Tibial nerve (tissue), 4 donors: ENCODE measurements around the gene PARD3B. TPM values are rescaled to one million over a fixed set of nuclear protein-coding genes. Genes with fewer than 3 reads are reported as not detected.

Source experiments
- DNase-seq, 2 donors: peaks; one replicate each; pipeline ENCODE4 v3.0.0-alpha.2; 2019; ENCODE audit warnings: low spot score in 2 of 2
- H3K27ac ChIP-seq, 4 donors: fragments of 200-600 bp; sonication (generic) in 3 of 4; one replicate each; pipeline ENCODE4 v1.5.1; 2017 to 2019; ENCODE audit warnings: mild to moderate bottlenecking in 1 of 4
- H3K27me3 ChIP-seq, 2 donors: fragments of 200-600 bp; sonication (generic) in 1 of 2; one replicate each; pipeline versions ENCODE4 v1.5.1 to v1.6.0; 2017 to 2019
- H3K36me3 ChIP-seq, 3 donors: fragments of 200-600 bp; sonication (generic); one replicate each; pipeline ENCODE4 v1.5.1; 2018 to 2019
- H3K4me1 ChIP-seq, 4 donors: fragments of 200-600 bp; sonication (generic) in 3 of 4; one replicate each; pipeline ENCODE4 v1.5.1; 2017 to 2019
- H3K4me3 ChIP-seq, 4 donors: fragments of 200-600 bp; sonication (generic) in 3 of 4; one replicate each; pipeline ENCODE4 v1.5.1; 2017 to 2019; ENCODE audit warnings: mild to moderate bottlenecking in 1 of 4, moderate library complexity in 1 of 4
- H3K9me3 ChIP-seq, 4 donors: fragments of 200-600 bp; sonication (generic) in 3 of 4; one replicate each; pipeline ENCODE4 v1.5.1; 2017 to 2019
- CTCF ChIP-seq, 5 experiments: fragments of 200-600 bp in 3 of 5; fragments of 450-650 bp in 2 of 5; sonication (generic) in 3 of 5; IDR thresholded peaks; one replicate each; pipeline ENCODE4 v1.5.1; 2016 to 2019; ENCODE audit warnings: antibody characterized with exemption in 5 of 5, mild to moderate bottlenecking in 3 of 5, moderate library complexity in 2 of 5
- EP300 ChIP-seq, 2 donors: sonication (generic); formaldehyde crosslinking; IDR thresholded peaks; one replicate each; pipeline ENCODE4 v1.6.1; 2017; ENCODE audit warnings: antibody characterized with exemption in 2 of 2, mild to moderate bottlenecking in 1 of 2
- POLR2A ChIP-seq, 2 donors: fragments of 450-650 bp; IDR thresholded peaks; one replicate each; pipeline ENCODE4 v1.6.1; 2017; ENCODE audit warnings: antibody characterized with exemption in 2 of 2, mild to moderate bottlenecking in 2 of 2, moderate library complexity in 2 of 2
- WGBS, 2 donors: methylation state at CpG; one replicate each; pipeline ENCODE4 v1.1.5; 2018; 5-methylcytosine and 5-hydroxymethylcytosine counted together
- total RNA-seq, 4 donors: library from RNA; depleted of rRNA; stranded (reverse); fragments of >200 nt; gene quantifications; one replicate each; pipeline ENCODE4 v1.1.0, GENCODE V29; 2016

PARD3B gene
- total RNA-seq, 4 donors from 2014 or later: 47.4 to 101 (median 64.8) TPM

DNA sequence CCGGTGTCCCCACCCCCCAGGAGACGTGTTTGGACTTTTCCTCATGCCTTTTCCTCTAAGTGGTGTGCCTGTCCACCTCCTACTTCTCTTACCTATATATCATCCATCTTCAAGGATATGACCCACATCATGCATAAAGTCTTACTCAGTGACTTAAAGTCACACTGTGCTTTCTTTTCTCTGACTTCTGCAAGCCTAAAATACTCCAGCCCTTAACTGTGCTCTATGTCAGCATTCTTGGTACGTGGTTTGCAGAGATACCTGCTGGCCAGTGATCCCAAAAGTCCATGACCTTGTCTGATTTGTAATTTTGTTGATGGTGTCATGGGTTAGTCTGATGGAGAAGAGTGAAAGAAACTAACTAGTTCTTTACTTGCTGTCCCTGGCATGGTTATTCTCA, 743.4 kb downstream of the PARD3B start:
- TF ChIP-seq EP300 (IDR thresholded peaks at IDR 0.05): no peak
- no peak for TF ChIP-seq CTCF (IDR thresholded peaks at IDR 0.05)
- TF ChIP-seq POLR2A (IDR thresholded peaks at IDR 0.05): no peak
- Histone ChIP-seq H3K9me3 (peaks cover 0 to 6% (median 0%) of the 10 kb centered on the region in 4 donors), H3K4me3 (no peak overlapping the region), H3K27ac (no peak overlapping the region), H3K36me3 (peaks cover 0 to 4% (median 0%) of the 10 kb centered on the region in 3 donors), H3K27me3 (no peaks in the 10 kb centered on the region), H3K4me1 (no peaks in the 10 kb centered on the region)
- WGBS, 2 donors: 91 to 92% methylated on average over 3 of the region's 3 CpGs
- no peak for DNase-seq

- Histone ChIP-seq H3K4me3 (no peak overlapping the region), H3K4me1 (no peaks in the 10 kb centered on the region), H3K27me3 (no peaks in the 10 kb centered on the region), H3K36me3 (peaks cover 0 to 4% (median 0%) of the 10 kb centered on the region in 3 donors), H3K27ac (no peak overlapping the region), H3K9me3 (peaks cover 0 to 6% (median 0%) of the 10 kb centered on the region in 4 donors)
- DNase-seq: no peak
- WGBS, 2 donors: 79 to 95% methylated on average over 1 of the region's 1 CpG
- no peak for TF ChIP-seq CTCF (IDR thresholded peaks at IDR 0.05)
- no peak for TF ChIP-seq POLR2A (IDR thresholded peaks at IDR 0.05)
- no peak for TF ChIP-seq EP300 (IDR thresholded peaks at IDR 0.05)
Observed at GRCh38 chr2:205290299-205290698, 745.0 kb downstream of the PARD3B start.

- no peaks in the 10 kb centered on the region for H3K4me1 ChIP-seq
- H3K27me3 ChIP-seq: no peaks in the 10 kb centered on the region
- no peak for TF ChIP-seq CTCF (IDR thresholded peaks at IDR 0.05)
- no peak for TF ChIP-seq POLR2A (IDR thresholded peaks at IDR 0.05)
- TF ChIP-seq EP300 (IDR thresholded peaks at IDR 0.05): no peak
- 97% methylated on average over 1 of the region's 1 CpG for WGBS, 2 donors
- H3K27ac ChIP-seq: no peak overlapping the region
- DNase-seq: no peak
- no peak overlapping the region for H3K4me3 ChIP-seq
- peaks cover 0 to 4% (median 0%) of the 10 kb centered on the region in 3 donors for H3K36me3 ChIP-seq
- peaks cover 0 to 6% (median 0%) of the 10 kb centered on the region in 4 donors for H3K9me3 ChIP-seq
Observed at GRCh38 chr2:205292665-205293295, 747.5 kb downstream of the PARD3B start.

- no peak overlapping the region for H3K27ac ChIP-seq
- no peak for TF ChIP-seq POLR2A (IDR thresholded peaks at IDR 0.05)
- no peak for TF ChIP-seq CTCF (IDR thresholded peaks at IDR 0.05)
- TF ChIP-seq EP300 (IDR thresholded peaks at IDR 0.05): no peak
- H3K36me3 ChIP-seq: peaks cover 0 to 4% (median 0%) of the 10 kb centered on the region in 3 donors
Observed at GRCh38 chr2:205293559-205293958, 748.3 kb downstream of the PARD3B start.

DNA sequence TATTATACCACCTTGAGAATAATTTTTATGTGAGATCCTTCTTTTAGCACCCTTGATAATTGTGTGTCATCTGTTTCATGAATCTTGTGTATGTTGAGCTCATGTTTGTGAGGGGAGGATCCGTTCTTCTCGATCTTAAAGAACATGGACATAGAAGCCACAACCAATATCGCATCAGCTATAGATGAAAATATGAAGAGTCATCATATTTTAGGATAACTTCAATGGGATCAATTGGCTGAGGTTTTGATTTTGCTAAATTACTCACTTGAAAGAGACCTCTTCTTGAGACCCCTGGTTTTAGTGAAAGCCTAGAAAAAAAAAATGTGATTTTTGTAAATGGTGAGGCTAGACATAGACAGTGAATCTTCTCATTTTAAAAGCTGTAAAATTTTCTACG, 751.7 kb downstream of the PARD3B start:
- H3K27ac ChIP-seq: no peak overlapping the region
- no peak overlapping the region for H3K4me3 ChIP-seq
- peaks cover 0 to 11% (median 0%) of the 10 kb centered on the region in 3 donors for H3K36me3 ChIP-seq
- DNase-seq: no peak
- 96 to 99% methylated on average over 4 of the region's 4 CpGs for WGBS, 2 donors
- H3K4me1 ChIP-seq: no peaks in the 10 kb centered on the region
- TF ChIP-seq EP300 (IDR thresholded peaks at IDR 0.05) (no peak), CTCF (IDR thresholded peaks at IDR 0.05) (no peak), POLR2A (IDR thresholded peaks at IDR 0.05) (no peak)
- H3K27me3 ChIP-seq: no peaks in the 10 kb centered on the region
- H3K9me3 ChIP-seq: peaks cover 0 to 1% (median 0%) of the 10 kb centered on the region in 4 donors

More at GRCh38 chr2:205293559-205293958, 748.3 kb downstream of the PARD3B start:
- Histone ChIP-seq H3K4me1 (no peaks in the 10 kb centered on the region), H3K4me3 (no peak overlapping the region), H3K9me3 (peaks cover 0 to 6% (median 0%) of the 10 kb centered on the region in 4 donors), H3K27me3 (no peaks in the 10 kb centered on the region)
- DNase-seq: no peak
